Fibroblast of lung (primary cell): ENCODE data around the gene TNFAIP8L1. TPM values are rescaled to one million over a fixed set of nuclear protein-coding genes. Genes with fewer than 3 reads are reported as not detected.

Experiments used
- DNase-seq, 2 donors: peaks; one replicate each; pipeline versions ENCODE4 v3.0.0 to v3.0.0-alpha.2; 2010; ENCODE audit warnings: low read depth in 2 of 2
- H2AFZ ChIP-seq: 2 replicates; pipeline ENCODE4 v1.5.1; 2012; ENCODE audit warnings: low read length, control low read depth, inconsistent platforms
- H3K27ac ChIP-seq: 2 replicates; pipeline ENCODE4 v1.5.1; 2011; ENCODE audit warnings: low read length, control low read depth; ENCODE audit not compliant: insufficient read depth
- H3K27me3 ChIP-seq: 2 replicates; pipeline ENCODE4 v1.5.1; 2011; ENCODE audit warnings: mild to moderate bottlenecking, low read length; ENCODE audit not compliant: control insufficient read depth, insufficient read depth
- H3K36me3 ChIP-seq: 2 replicates; pipeline ENCODE4 v1.5.1; 2011; ENCODE audit warnings: low read length; ENCODE audit not compliant: control insufficient read depth, insufficient read depth
- H3K4me1 ChIP-seq: 2 replicates; pipeline ENCODE4 v1.5.1; 2011; ENCODE audit warnings: low read length; ENCODE audit not compliant: control insufficient read depth, insufficient read depth; ENCODE audit errors: extremely low read depth
- H3K4me2 ChIP-seq: 2 replicates; pipeline ENCODE4 v1.5.1; 2011; ENCODE audit warnings: low read length, control low read depth; ENCODE audit not compliant: insufficient read depth; ENCODE audit errors: extremely low read depth
- H3K4me3 ChIP-seq, 4 experiments: fragments of 200-600 bp in 1 of 4; sonication (generic) in 1 of 4; replicated peaks in 1 of 4; 2 replicates each; pipeline ENCODE4 v1.5.1; 2011 to 2016; ENCODE audit warnings: low read length in 4 of 4, low read depth in 3 of 4, mild to moderate bottlenecking in 3 of 4, control low read depth in 2 of 4, inconsistent platforms in 1 of 4, mixed read lengths in 1 of 4; ENCODE audit not compliant: insufficient read depth in 1 of 4; ENCODE audit errors: control extremely low read depth in 1 of 4
- H3K79me2 ChIP-seq: 2 replicates; pipeline ENCODE4 v1.5.1; 2012; ENCODE audit warnings: mild to moderate bottlenecking, low read length, inconsistent platforms; ENCODE audit not compliant: control insufficient read depth, insufficient read depth
- H3K9ac ChIP-seq: 2 replicates; pipeline ENCODE4 v1.5.1; 2011; ENCODE audit warnings: mild to moderate bottlenecking, low read length, control low read depth; ENCODE audit not compliant: insufficient read depth
- H3K9me3 ChIP-seq: 2 replicates; pipeline ENCODE4 v1.5.1; 2012; ENCODE audit warnings: low read depth, low read length; ENCODE audit not compliant: control insufficient read depth, insufficient read depth
- H4K20me1 ChIP-seq: 2 replicates; pipeline ENCODE4 v1.5.1; 2011; ENCODE audit warnings: low read length; ENCODE audit not compliant: control insufficient read depth, insufficient read depth; ENCODE audit errors: extremely low read depth
- EZH2 ChIP-seq: IDR thresholded peaks from 2 replicates; pipeline ENCODE4 v1.5.1; 2012; ENCODE audit warnings: low read length, control low read depth, mild to moderate bottlenecking; ENCODE audit errors: missing control alignments
- polyA plus RNA-seq, 2 donors: library from polyadenylated mRNA; depleted of rRNA in 1 of 2; stranded (reverse) in 1 of 2; unstranded in 1 of 2; fragments of >200 nt; gene quantifications; 2 replicates each; pipeline ENCODE4 v1.2.1, GENCODE V29; 2011 to 2012; ENCODE audit warnings: missing spikeins in 1 of 2
- total RNA-seq: library from RNA; depleted of rRNA; stranded (reverse); fragments of >200 nt; gene quantifications from 2 replicates; pipeline ENCODE4 v1.2.1, GENCODE V29; 2014
- TF ChIP-seq, protein P1 (sequence below), 2 donors: IDR thresholded peaks in 1 of 2; conservative IDR thresholded peaks in 1 of 2; 1 replicate in 1 of 2; 2 replicates in 1 of 2; pipeline ENCODE4 v1.5.1; 2011 to 2012; ENCODE audit warnings: low read length in 2 of 2, control low read depth in 1 of 2, inconsistent platforms in 1 of 2, low read depth in 1 of 2, mild to moderate bottlenecking in 1 of 2

Gene TNFAIP8L1
- total and polyA plus RNA-seq, 2 donors (not counting 1 experiment from before 2014, with no cell fraction given): 2.3 to 4.0 TPM

GRCh38 chr19:4633140-4633967, 6.0 kb upstream of the TNFAIP8L1 start:
- H4K20me1 ChIP-seq: no peaks in the 10 kb centered on the region
- no peak overlapping the region for H3K9ac ChIP-seq
- TF ChIP-seq, protein P1, sequence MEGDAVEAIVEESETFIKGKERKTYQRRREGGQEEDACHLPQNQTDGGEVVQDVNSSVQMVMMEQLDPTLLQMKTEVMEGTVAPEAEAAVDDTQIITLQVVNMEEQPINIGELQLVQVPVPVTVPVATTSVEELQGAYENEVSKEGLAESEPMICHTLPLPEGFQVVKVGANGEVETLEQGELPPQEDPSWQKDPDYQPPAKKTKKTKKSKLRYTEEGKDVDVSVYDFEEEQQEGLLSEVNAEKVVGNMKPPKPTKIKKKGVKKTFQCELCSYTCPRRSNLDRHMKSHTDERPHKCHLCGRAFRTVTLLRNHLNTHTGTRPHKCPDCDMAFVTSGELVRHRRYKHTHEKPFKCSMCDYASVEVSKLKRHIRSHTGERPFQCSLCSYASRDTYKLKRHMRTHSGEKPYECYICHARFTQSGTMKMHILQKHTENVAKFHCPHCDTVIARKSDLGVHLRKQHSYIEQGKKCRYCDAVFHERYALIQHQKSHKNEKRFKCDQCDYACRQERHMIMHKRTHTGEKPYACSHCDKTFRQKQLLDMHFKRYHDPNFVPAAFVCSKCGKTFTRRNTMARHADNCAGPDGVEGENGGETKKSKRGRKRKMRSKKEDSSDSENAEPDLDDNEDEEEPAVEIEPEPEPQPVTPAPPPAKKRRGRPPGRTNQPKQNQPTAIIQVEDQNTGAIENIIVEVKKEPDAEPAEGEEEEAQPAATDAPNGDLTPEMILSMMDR (conservative IDR thresholded peaks at IDR 0.05 in 1 of 2, IDR thresholded peaks at IDR 0.05 in 1 of 2; ENCODE audit: low read depth in 1 of 2, low read length in 2 of 2): peak; percentile 77 to 92
- TF ChIP-seq EZH2: no peak
- no peak overlapping the region for H2AFZ ChIP-seq
- no peaks in the 10 kb centered on the region for H3K79me2 ChIP-seq
- H3K9me3 ChIP-seq: no peaks in the 10 kb centered on the region
- H3K4me2 ChIP-seq: no peak overlapping the region
- H3K36me3 ChIP-seq: no peaks in the 10 kb centered on the region
- H3K27ac ChIP-seq: no peak overlapping the region
- peaks cover 18% of the 10 kb centered on the region for H3K4me1 ChIP-seq
- no peaks in the 10 kb centered on the region for H3K27me3 ChIP-seq
- H3K4me3 ChIP-seq: no peak overlapping the region
- peak; percentile 68 to 78 for DNase-seq

DNA sequence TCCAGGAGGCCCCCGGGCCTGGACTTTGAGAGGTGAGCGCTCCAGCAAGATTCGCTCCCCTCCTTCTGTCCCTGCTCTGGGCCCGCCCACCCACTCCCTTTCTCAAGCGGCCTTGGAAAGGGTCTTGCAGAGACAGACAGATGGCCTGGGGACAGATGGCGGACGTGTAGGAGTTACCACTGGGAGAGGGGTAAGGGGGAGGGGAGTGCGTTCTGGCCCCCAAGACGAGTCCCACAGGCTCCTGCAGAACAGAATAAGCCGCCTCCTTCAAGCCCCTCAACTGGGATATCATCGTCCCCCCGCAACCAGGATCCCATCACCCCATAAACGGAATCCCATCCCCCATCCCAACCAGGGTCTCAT, 3.6 kb upstream of the TNFAIP8L1 start:
- peak overlapping the region; percentile 49 for H3K9ac ChIP-seq
- no peak for DNase-seq
- no peaks in the 10 kb centered on the region for H3K27me3 ChIP-seq
- H3K27ac ChIP-seq: no peak overlapping the region
- H3K4me2 ChIP-seq: peak overlapping the region; percentile 89
- TF ChIP-seq EZH2: no peak
- TF ChIP-seq, protein P1 (conservative IDR thresholded peaks at IDR 0.05 in 1 of 2, IDR thresholded peaks at IDR 0.05 in 1 of 2; ENCODE audit: low read depth in 1 of 2, low read length in 2 of 2): no peak
- H3K79me2 ChIP-seq: peaks cover 3% of the 10 kb centered on the region
- peak overlapping the region; percentile 34 to 57 (median 42) for H3K4me3 ChIP-seq
- H4K20me1 ChIP-seq: no peaks in the 10 kb centered on the region
- peaks cover 23% of the 10 kb centered on the region for H3K4me1 ChIP-seq
- H2AFZ ChIP-seq: peak overlapping the region; percentile 76
- H3K36me3 ChIP-seq: no peaks in the 10 kb centered on the region
- H3K9me3 ChIP-seq: no peaks in the 10 kb centered on the region

- DNase-seq: peak; percentile 38 to 41
- TF ChIP-seq, protein P1 (conservative IDR thresholded peaks at IDR 0.05 in 1 of 2, IDR thresholded peaks at IDR 0.05 in 1 of 2; ENCODE audit: low read depth in 1 of 2, low read length in 2 of 2): peak; percentile 47 to 65
- no peak for TF ChIP-seq EZH2
- Histone ChIP-seq H3K4me2 (peak overlapping the region; percentile 92), H3K36me3 (no peaks in the 10 kb centered on the region), H3K4me1 (peaks cover 23% of the 10 kb centered on the region), H3K9ac (peak overlapping the region; percentile 49), H3K9me3 (no peaks in the 10 kb centered on the region), H4K20me1 (no peaks in the 10 kb centered on the region), H2AFZ (peak overlapping the region; percentile 82), H3K4me3 (peak overlapping the region; percentile 34 to 57 (median 44)), H3K27me3 (no peaks in the 10 kb centered on the region), H3K27ac (no peak overlapping the region), H3K79me2 (peaks cover 3% of the 10 kb centered on the region)
These were observed 3.1 kb upstream of the TNFAIP8L1 start for GRCh38 chr19:4636151-4636717.
